ENCODE results near the gene SHROOM3.
A peak's percentile ranks its signal among the peaks of the same experiment; 100 is the strongest.

SHROOM3 gene

GRCh38 chr4:76756416-76756815, 321.4 kb downstream of the SHROOM3 start:
- no peak for DNase-seq

- no peak for DNase-seq
Observed at GRCh38 chr4:76757418-76757939, 322.4 kb downstream of the SHROOM3 start.

- DNase-seq = no peak
Observed at GRCh38 chr4:76758290-76758882, 323.4 kb downstream of the SHROOM3 start.

- DNase-seq = peak in 1 of 5 donors; percentile 12
Observed at GRCh38 chr4:76758996-76759395, 324.0 kb downstream of the SHROOM3 start.

- DNase-seq = no peak
Observed at GRCh38 chr4:76760193-76760592, 325.2 kb downstream of the SHROOM3 start.

- DNase-seq = no peak
Observed at GRCh38 chr4:76762137-76763130, 327.4 kb downstream of the SHROOM3 start.

GRCh38 chr4:76764251-76764650, 329.2 kb downstream of the SHROOM3 start:
- DNase-seq = no peak

- DNase-seq = peak in 1 of 5 donors; percentile 38
Observed at GRCh38 chr4:76765473-76766183, 330.6 kb downstream of the SHROOM3 start.

GRCh38 chr4:76767983-76768382, 333.0 kb downstream of the SHROOM3 start:
- no peak for DNase-seq

- no peak for DNase-seq
Observed at GRCh38 chr4:76772498-76773106, 337.6 kb downstream of the SHROOM3 start.

GRCh38 chr4:76773766-76774165, 338.7 kb downstream of the SHROOM3 start:
- no peak for DNase-seq

- DNase-seq = no peak
Observed at GRCh38 chr4:76779740-76780459, 344.9 kb downstream of the SHROOM3 start.

- no peak for DNase-seq
Observed at GRCh38 chr4:76780781-76781697, 346.0 kb downstream of the SHROOM3 start.

- DNase-seq = peak in 1 of 5 donors; percentile 5
Observed at GRCh38 chr4:76781698-76782595, 346.9 kb downstream of the SHROOM3 start.

- no peak for DNase-seq
Observed at GRCh38 chr4:76782837-76783236, 347.8 kb downstream of the SHROOM3 start.

- no peak for DNase-seq
Observed at GRCh38 chr4:76783836-76784235, 348.8 kb downstream of the SHROOM3 start.

- no peak for DNase-seq
Observed at GRCh38 chr4:76784237-76784636, 349.2 kb downstream of the SHROOM3 start.

GRCh38 chr4:76787898-76788297, 352.9 kb downstream of the SHROOM3 start:
- no peak for DNase-seq

GRCh38 chr4:76790377-76790776, 355.3 kb downstream of the SHROOM3 start:
- no peak for DNase-seq

- DNase-seq = no peak
Observed at GRCh38 chr4:76791479-76791878, 356.4 kb downstream of the SHROOM3 start.
